DMS153 treated with DMSO at 0.1 percent for 48 hours (cell line): ENCODE results near the gene NUP93.
A peak's percentile ranks its signal among the peaks of the same experiment; 100 is the strongest.

Experiments used
- DNase-seq: peaks from one replicate; lab custom pipeline; 2025; ENCODE audit not compliant: unreplicated experiment; lab: John Stamatoyannopoulos, UW

NUP93 gene

GRCh38 chr16:56729735-56730662 lies at the start of gene NUP93:
Gene NUP93, plus strand, starts transcription at chr16:56730129. Its CDS starts 18,119 bp downstream, at chr16:56748248.
- DNase-seq = peak; percentile 80

GRCh38 chr16:56681939-56682702 lies 47.8 kb upstream of the NUP93 start, which contains the start of gene MT1X:
Gene MT1X, plus strand, starts transcription at chr16:56682470. Its CDS starts 71 bp downstream, at chr16:56682541.
- DNase-seq = peak; percentile 91

- DNase-seq = no peak
Observed at GRCh38 chr16:56682703-56683397, 47.1 kb upstream of the NUP93 start.

- DNase-seq = no peak
Observed at GRCh38 chr16:56683424-56684172, 46.3 kb upstream of the NUP93 start.

- no peak for DNase-seq
Observed at GRCh38 chr16:56684256-56684925, 45.5 kb upstream of the NUP93 start.

GRCh38 chr16:56684926-56685590 lies 44.9 kb upstream of the NUP93 start:
- DNase-seq = no peak

- DNase-seq = no peak
Observed at GRCh38 chr16:56686758-56687157, 43.2 kb upstream of the NUP93 start.

- DNase-seq = no peak
Observed at GRCh38 chr16:56688762-56689161, 41.2 kb upstream of the NUP93 start.

GRCh38 chr16:56689171-56689570 lies 40.8 kb upstream of the NUP93 start:
- no peak for DNase-seq

- no peak for DNase-seq
Observed at GRCh38 chr16:56690420-56691122, 39.4 kb upstream of the NUP93 start.

GRCh38 chr16:56691885-56692284 lies 38.0 kb upstream of the NUP93 start:
- no peak for DNase-seq

GRCh38 chr16:56695246-56695645 lies 34.7 kb upstream of the NUP93 start:
- DNase-seq = no peak

- DNase-seq = no peak
Observed at GRCh38 chr16:56697456-56698155, 32.3 kb upstream of the NUP93 start.

- no peak for DNase-seq
Observed at GRCh38 chr16:56700195-56700594, 29.7 kb upstream of the NUP93 start.

GRCh38 chr16:56700631-56701030 lies 29.3 kb upstream of the NUP93 start:
- no peak for DNase-seq

- DNase-seq = no peak
Observed at GRCh38 chr16:56701534-56701933, 28.4 kb upstream of the NUP93 start.

GRCh38 chr16:56702836-56703235 lies 27.1 kb upstream of the NUP93 start:
- DNase-seq = no peak
